KMS-11 (cell line): ENCODE data around the gene SPEF2.

Source experiments
- H2AFZ ChIP-seq: fragments of 200-600 bp; sonication (generic); 2 replicates; pipeline ENCODE4 v1.6.1; 2016; ENCODE audit warnings: antibody characterized with exemption, mixed run types, low read depth
- H3K27ac ChIP-seq: fragments of 200-600 bp; sonication (generic); 2 replicates; pipeline ENCODE4 v1.6.1; 2016; ENCODE audit warnings: mild to moderate bottlenecking, mixed run types
- H3K27me3 ChIP-seq: fragments of 200-600 bp; sonication (generic); 2 replicates; pipeline ENCODE4 v1.6.1; 2017; ENCODE audit warnings: mild to moderate bottlenecking, low read depth, mixed run types, moderate library complexity; ENCODE audit not compliant: insufficient read depth
- H3K36me3 ChIP-seq: fragments of 200-600 bp; sonication (generic); 2 replicates; pipeline ENCODE4 v1.6.1; 2017; ENCODE audit warnings: mild to moderate bottlenecking, mixed run types; ENCODE audit not compliant: insufficient read depth
- H3K4me1 ChIP-seq: fragments of 200-600 bp; sonication (generic); 2 replicates; pipeline ENCODE4 v1.6.1; 2016; ENCODE audit warnings: mild to moderate bottlenecking, low read depth, mixed run types; ENCODE audit not compliant: poor library complexity, severe bottlenecking
- H3K4me2 ChIP-seq: fragments of 200-600 bp; sonication (generic); 2 replicates; pipeline ENCODE4 v1.7.0; 2016; ENCODE audit warnings: mild to moderate bottlenecking, mixed run types
- H3K4me3 ChIP-seq: fragments of 200-600 bp; sonication (generic); IDR thresholded peaks from 2 replicates; pipeline ENCODE4 v1.6.1; 2017; ENCODE audit warnings: low read depth, low read length, mixed read lengths; ENCODE audit not compliant: insufficient read depth
- H3K79me2 ChIP-seq: fragments of 200-600 bp; sonication (generic); 2 replicates; pipeline ENCODE4 v1.6.1; 2016; ENCODE audit warnings: low read depth, mixed run types; ENCODE audit not compliant: insufficient read depth
- H3K9ac ChIP-seq: fragments of 200-600 bp; sonication (generic); 2 replicates; pipeline ENCODE4 v1.6.1; 2016; ENCODE audit warnings: mild to moderate bottlenecking, mixed run types
- H4K20me1 ChIP-seq: fragments of 200-600 bp; sonication (generic); 2 replicates; pipeline ENCODE4 v1.6.1; 2016; ENCODE audit warnings: mild to moderate bottlenecking, mixed run types; ENCODE audit not compliant: insufficient read depth
- TF ChIP-seq, protein P1 (sequence below): fragments of 200-600 bp; sonication (generic); conservative IDR thresholded peaks from 2 replicates; pipeline ENCODE4 v1.6.1; 2017; ENCODE audit warnings: low read depth, mild to moderate bottlenecking, antibody characterized with exemption, low read length, moderate library complexity, mixed read lengths

SPEF2 gene

DNA sequence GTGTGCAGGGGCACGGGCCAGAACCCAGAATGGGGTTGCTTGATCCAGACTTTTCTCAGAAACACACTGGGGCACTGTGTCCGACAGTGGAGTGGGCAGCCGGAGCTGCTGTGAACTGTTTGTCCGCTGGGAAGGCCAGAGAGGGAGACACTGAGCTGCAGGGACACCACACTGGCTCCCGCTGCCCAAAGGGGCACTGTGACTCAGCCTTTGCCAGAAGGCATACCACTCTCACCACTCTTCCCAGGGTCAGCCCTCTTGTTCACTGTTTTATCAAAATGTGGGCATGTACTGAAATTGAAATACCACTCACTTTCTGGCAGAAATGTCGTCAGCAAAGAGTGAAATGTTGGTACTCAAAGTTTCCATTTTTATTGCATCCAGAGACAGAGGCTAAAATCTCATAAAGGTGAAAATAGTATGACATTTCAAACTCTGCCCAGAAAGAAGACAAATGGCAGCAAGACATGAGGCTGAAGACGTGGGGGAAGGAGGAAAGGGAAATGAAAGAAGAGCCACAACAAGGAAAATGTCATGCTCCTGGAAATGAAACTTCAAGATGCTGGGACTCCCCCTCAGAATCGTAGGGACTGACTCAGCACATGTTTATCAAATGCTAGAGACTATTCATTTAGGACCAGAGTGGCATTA, 234.5 kb downstream of the SPEF2 start:
- Histone ChIP-seq H3K79me2 (no peaks in the 10 kb centered on the region), H2AFZ (peak overlapping the region; percentile 35), H3K4me1 (peaks cover 43% of the 10 kb centered on the region), H3K4me2 (peak overlapping the region; percentile 48), H3K4me3 (no peak overlapping the region), H3K36me3 (no peaks in the 10 kb centered on the region), H3K27me3 (no peaks in the 10 kb centered on the region), H3K27ac (no peak overlapping the region), H4K20me1 (no peaks in the 10 kb centered on the region), H3K9ac (no peak overlapping the region)
- TF ChIP-seq, protein P1, sequence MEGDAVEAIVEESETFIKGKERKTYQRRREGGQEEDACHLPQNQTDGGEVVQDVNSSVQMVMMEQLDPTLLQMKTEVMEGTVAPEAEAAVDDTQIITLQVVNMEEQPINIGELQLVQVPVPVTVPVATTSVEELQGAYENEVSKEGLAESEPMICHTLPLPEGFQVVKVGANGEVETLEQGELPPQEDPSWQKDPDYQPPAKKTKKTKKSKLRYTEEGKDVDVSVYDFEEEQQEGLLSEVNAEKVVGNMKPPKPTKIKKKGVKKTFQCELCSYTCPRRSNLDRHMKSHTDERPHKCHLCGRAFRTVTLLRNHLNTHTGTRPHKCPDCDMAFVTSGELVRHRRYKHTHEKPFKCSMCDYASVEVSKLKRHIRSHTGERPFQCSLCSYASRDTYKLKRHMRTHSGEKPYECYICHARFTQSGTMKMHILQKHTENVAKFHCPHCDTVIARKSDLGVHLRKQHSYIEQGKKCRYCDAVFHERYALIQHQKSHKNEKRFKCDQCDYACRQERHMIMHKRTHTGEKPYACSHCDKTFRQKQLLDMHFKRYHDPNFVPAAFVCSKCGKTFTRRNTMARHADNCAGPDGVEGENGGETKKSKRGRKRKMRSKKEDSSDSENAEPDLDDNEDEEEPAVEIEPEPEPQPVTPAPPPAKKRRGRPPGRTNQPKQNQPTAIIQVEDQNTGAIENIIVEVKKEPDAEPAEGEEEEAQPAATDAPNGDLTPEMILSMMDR: no peak

DNA sequence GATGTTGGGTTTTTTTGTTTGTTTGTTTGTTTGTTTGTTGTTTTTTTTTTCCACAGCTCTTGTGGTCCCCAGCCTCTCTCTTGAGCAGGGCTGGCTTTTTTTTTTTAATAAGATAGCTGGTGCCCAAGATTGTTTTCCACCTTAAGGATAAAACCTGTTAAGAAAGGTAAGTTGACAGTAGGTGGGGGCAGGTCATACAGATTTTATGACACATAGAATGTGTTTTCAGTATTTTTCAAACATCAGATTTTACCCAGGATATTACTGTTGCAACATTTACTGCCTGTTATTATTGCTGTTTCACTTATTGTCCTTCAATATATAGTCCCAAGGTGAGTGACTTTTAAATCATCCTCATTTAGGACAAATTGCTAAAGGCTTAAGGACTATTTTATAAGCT, 235.1 kb downstream of the SPEF2 start:
- Histone ChIP-seq H3K9ac (no peak overlapping the region), H3K4me2 (peak overlapping the region; percentile 48; the same call in 1 of the 2 replicates), H3K4me1 (peaks cover 46% of the 10 kb centered on the region), H3K27ac (no peak overlapping the region), H3K36me3 (no peaks in the 10 kb centered on the region), H2AFZ (no peak overlapping the region), H3K27me3 (no peaks in the 10 kb centered on the region), H3K79me2 (no peaks in the 10 kb centered on the region), H3K4me3 (no peak overlapping the region), H4K20me1 (no peaks in the 10 kb centered on the region)
- TF ChIP-seq, protein P1: no peak

DNA sequence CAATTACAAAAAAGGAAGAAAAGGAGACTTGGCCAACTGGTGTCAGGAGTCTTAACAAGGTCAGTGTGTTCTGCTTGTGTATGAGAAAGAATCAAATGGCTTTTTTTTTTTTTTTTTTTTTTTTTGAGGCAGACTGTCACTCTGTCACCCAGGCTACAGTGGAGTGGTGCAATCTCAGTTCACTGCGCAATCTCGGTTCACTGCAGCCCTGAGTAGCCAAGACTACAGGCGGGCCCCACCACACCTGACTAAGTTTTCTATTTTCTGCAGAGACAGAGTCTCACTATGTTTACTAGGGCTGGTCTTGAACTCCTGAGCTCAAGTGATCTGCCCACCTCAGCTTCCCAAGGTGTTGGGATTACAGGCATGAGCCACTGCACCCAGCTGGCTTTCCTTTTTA, 236.0 kb downstream of the SPEF2 start:
- no peaks in the 10 kb centered on the region for H3K36me3 ChIP-seq
- H3K9ac ChIP-seq: no peak overlapping the region
- no peak overlapping the region for H3K27ac ChIP-seq
- no peaks in the 10 kb centered on the region for H3K79me2 ChIP-seq
- no peak overlapping the region for H3K4me2 ChIP-seq
- H3K27me3 ChIP-seq: no peaks in the 10 kb centered on the region
- H4K20me1 ChIP-seq: no peaks in the 10 kb centered on the region
- H3K4me3 ChIP-seq: no peak overlapping the region
- H3K4me1 ChIP-seq: peaks cover 46% of the 10 kb centered on the region
- H2AFZ ChIP-seq: no peak overlapping the region
- TF ChIP-seq, protein P1: no peak

DNA sequence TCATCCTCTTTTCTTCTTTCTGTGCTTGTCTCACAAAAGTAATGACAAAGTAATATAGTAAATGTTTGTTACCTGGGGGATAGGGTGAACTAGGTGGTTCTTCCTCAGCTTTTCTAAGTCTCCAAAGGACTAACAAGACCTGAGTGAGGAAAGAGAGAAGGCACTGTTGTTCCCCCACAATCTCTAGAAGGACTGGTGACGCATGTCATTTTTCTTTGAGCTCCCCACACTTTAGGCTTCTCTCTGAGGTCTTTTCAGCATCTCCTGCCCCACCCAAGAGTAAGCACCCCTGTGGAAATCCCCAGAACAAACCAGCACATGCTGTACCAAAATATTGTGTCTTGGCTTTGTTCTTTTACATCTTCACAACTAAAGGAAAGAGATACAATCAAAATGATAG, 236.6 kb downstream of the SPEF2 start:
- Histone ChIP-seq H3K79me2 (no peaks in the 10 kb centered on the region), H3K36me3 (no peaks in the 10 kb centered on the region), H3K27ac (no peak overlapping the region), H3K4me2 (no peak overlapping the region), H2AFZ (no peak overlapping the region), H3K4me3 (no peak overlapping the region), H3K27me3 (no peaks in the 10 kb centered on the region), H4K20me1 (no peaks in the 10 kb centered on the region), H3K9ac (no peak overlapping the region), H3K4me1 (peaks cover 46% of the 10 kb centered on the region)
- TF ChIP-seq, protein P1: no peak
